Stimulated activated CD4-positive, alpha-beta T cell treated with anti-CD3 and anti-CD28 coated beads, Interleukin-15, amount 100 ng/mL, for 48 hours (primary cell): ENCODE data around the gene COG4.

ENCODE experiments used
- DNase-seq, 2 donors: peaks; one replicate each; pipeline ENCODE4 v3.0.0-alpha.2; 2020; ENCODE audit warnings: low read depth in 2 of 2

COG4 gene

DNA sequence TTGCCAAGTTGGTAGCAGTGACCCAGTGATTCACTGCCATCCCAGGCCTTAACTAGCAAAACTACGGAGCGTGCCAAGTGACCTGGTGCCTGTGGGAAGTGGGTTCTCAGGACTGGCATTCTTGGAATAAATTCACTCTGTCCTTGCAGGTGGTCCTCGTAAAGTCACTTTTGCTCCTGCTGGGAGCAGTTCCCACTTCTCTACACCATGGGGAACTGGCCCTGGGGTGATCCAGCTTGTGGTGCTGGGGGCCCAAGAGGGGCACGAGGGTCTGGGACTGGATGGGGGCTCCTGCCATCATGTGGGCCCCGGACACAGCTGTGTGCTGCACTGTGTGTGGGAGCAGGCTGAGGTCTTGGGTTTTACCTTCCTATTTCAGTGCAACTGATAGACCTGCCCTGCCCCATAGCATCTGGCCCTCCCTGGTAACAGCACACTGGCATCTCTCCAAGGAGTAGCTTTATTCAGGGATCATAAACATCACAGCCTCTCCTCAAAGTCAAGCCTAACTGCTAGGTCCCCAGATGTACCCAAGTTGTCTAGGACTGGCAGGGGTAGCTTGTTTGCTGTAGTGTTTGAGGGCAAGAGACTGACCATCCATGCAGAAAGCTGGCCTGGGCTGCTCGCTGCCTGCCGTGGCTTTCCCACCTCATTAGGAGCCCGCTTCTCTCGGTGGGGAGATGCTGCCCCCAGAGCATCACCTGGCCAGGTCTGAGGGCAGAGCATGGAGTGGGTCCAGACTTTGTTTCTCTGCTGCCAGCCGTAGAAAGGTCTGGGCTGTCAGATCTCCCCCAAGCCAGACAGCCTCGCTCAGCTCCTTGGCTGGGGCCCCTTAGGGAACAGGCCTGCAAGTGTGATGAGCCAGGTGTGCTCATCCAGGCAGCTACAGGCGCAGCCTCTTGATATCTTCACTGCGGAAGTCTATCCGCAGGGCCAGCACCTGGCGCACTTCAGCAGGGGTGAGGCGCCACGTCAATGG is 42.9 kb downstream of the COG4 start:
- no peak for DNase-seq

- no peak for DNase-seq
These were observed 44.4 kb downstream of the COG4 start for GRCh38 chr16:70478912-70479341.

DNA sequence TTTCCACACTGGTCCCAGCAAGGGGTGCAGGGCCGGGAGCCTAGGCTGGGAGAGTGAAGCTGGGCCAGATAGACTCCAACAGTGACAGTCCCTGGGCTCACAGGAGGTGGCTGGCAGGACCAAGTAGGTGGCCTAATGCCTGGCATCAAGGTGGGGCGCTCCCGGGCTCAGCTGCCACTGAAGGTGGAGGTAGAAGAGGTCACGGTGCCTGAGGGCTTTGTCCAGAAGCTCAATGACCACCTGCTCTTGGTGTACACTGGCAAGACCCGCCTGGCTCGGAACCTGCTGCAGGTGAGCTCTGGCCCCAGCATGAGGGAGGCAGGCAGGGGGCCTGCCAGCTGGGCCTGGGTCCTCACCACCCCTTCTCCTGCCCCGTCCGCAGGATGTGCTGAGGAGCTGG is 45.2 kb downstream of the COG4 start:
- no peak for DNase-seq

DNA sequence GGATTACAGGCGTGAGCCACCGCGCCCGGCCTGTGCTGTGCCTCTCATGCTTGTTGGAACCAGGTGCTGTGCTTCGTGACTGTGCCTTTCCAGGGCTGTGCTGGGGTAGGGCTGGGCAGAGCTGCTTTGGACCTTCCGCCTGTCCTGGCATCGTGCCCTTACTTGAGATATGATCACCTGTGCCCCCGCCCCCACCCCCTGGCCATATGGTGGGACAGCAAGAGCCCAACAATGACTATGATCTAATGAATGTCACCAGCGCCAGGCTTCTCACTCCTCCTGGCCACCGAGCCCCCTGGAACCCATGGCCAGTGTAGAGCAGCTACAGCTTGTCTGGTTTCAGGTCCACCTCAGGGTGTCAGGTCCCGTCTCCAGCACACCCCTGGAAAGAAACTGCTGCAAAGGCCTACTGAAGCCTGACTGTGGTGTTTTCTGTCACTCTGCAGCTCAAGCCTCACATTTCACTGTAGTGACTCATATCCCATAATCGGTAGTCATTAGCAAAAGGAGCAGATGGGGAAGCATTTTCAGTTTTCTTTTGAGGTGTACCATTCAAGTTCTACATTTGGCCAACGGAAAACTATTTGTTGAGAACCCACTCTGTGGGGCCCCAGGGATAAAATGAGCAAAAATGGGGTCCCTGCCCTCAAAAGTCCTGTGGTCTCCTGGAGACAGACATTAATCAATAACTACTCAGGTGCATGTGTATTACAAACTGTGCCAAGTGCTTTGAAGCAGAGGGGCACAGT is 46.9 kb downstream of the COG4 start:
- DNase-seq, result peak; percentile 30 to 55

DNA sequence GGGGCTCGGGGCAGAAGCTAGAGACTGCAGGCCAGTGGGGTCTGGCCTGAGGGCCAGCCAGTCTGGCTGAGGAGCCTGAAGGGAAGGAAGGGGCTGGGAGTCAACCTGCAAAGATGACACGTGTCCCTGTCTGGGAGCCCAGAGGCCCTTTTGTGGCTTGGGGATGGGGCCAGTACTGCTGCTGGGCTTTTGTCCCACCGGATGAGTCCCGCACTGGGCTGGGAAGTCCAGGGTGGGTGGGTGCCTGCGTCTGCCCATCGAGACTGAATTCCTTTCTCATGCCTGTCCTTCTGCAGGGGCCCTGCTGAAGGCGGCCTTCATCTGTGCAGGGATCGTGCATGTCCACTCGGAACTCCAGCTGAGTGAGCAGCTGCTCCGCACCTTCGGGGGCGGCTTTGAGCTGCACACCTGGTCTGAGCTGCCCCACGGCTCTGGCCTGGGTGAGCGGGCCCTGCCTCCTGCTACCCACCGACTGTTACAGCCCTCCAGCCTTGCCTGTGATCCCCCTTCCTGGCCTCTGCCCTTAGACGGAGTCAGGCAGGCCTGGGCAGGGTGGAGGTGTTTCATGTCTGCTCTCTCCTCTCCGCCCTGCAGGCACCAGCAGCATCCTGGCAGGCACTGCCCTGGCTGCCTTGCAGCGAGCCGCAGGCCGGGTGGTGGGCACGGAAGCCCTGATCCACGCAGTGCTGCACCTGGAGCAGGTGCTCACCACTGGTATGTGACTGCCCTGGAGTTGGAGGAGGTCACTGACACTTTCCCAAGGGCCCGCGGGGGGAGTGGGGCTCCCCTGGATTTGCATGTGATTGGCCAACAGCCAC is 48.1 kb downstream of the COG4 start:
- no peak for DNase-seq

DNA sequence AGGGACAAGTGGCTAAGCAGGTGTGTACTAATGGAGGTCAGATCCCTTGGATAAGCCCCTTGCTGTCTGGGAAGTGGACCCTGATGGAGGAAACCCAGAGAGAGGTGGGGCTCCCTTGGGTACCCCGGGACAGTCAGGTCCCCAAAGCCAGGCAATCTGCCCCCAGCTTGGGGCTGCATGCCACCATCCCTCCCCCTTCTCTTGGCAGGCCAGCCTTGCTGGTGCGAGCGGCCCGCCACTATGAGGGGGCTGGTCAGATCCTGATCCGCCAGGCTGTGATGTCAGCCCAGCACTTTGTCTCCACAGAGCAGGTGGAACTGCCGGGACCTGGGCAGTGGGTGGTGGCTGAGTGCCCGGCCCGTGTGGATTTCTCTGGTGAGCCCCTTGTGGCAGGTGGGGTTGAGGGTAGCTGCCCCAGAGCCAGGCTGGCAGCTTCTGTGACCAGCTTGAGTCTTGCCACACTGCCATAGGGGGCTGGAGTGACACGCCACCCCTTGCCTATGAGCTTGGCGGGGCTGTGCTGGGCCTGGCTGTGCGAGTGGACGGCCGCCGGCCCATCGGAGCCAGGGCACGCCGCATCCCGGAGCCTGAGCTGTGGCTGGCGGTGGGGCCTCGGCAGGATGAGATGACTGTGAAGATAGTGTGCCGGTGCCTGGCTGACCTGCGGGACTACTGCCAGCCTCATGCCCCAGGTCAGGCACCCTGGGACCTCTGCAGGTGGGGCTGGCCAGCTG is 48.9 kb downstream of the COG4 start:
- no peak for DNase-seq

DNA sequence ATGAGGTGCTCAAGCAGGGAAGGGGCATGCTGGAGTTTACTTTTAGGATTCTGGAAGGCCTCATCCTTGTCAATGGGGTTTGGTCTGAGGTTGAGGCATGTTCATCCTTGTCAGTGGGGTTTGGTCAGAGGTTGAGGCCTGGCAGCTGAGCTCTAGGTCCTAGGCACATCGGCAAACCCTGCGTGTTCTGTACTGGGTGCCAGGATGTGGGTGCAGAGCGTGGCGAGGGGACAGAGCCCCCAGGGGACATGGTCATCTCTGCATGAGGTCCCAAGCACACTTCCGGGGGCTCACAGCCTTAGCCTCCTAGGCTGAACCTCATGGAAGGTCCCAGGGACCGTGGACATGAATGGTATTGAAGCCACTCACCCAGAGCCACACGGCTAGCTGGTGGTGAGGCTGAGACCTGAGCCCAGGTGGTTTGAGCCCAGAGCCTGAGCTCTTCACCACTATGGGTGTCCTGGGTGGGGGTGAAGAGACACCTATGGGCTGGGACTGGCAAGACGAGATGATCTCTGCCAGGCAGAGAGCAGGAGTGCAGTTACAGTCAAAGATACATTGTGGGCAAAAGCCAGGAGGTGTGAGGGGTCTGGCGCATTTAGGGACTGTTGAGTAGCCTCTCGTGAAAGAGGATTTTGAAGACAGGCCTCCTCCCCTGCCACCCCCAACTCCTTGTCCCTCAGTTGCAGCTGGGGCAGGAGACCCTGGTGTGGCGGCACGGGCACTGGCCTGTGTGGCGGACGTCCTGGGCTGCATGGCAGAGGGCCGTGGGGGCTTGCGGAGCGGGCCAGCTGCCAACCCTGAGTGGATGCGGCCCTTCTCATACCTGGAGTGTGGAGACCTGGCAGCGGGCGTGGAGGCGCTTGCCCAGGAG is 49.7 kb downstream of the COG4 start:
- no peak for DNase-seq

DNA sequence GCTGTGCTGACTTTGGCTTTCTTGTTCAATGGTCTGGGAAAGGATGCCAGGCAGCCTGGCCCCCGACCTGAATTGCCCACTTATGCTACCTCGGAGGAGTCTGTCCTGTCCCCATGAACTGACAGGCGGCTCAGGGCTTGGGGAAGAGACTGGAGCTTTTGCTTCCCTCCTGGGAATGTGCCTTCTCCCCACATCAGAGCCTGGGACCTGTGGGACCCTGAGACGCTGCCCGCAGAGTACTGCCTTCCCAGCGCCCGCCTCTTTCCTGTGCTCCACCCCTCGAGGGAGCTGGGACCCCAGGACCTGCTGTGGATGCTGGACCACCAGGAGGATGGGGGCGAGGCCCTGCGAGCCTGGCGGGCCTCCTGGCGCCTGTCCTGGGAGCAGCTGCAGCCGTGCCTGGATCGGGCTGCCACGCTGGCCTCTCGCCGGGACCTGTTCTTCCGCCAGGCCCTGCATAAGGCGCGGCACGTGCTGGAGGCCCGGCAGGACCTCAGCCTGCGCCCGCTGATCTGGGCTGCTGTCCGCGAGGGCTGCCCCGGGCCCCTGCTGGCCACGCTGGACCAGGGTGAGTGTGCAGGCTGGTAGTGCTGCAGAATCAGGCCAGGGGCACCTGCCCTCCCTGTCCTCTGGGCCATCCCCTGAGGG is 50.4 kb downstream of the COG4 start:
- no peak for DNase-seq

- no peak for DNase-seq
These were observed 52.4 kb downstream of the COG4 start for GRCh38 chr16:70470927-70471341.

DNA sequence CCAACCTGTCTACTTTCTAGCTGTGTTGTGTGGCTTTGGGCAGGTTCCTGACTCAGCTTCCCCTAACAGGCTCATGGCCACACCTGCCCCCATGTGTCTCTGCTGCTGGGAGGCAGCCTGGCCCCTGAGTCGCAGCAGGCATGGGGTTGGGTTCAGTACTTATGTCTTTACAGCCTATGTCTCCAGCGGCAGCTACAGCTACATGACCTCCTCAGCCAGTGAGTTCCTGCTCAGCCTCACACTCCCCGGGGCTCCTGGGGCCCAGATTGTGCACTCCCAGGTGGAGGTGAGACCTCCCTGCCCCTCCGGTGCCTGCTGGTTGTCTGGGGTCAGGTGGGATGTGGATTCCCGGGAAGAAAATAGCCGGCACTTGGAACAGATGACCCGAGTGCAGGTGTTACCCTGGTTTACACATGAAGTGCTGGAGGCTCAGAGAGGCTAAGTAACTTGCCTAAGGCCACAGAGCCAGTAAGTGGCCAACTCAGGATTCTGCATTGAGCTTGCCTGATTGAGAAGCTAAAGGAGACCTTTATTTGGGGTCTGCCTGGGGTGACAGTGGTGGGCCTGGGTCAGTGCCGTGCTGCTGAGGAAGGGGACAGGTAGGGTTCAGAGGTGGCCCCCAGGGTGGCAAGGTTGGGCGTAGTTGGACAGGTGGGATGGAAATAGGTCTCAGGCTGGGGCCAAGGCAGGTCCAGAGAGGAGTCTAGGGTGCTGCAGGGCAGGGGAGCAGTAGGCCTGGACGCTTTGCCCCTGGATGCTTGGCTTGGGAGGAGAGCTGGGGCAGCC is 53.0 kb downstream of the COG4 start:
- DNase-seq, result no peak

GRCh38 chr16:70468776-70469525 is 54.4 kb downstream of the COG4 start:
- no peak for DNase-seq

GRCh38 chr16:70467608-70468007 is 55.7 kb downstream of the COG4 start:
- no peak for DNase-seq

DNA sequence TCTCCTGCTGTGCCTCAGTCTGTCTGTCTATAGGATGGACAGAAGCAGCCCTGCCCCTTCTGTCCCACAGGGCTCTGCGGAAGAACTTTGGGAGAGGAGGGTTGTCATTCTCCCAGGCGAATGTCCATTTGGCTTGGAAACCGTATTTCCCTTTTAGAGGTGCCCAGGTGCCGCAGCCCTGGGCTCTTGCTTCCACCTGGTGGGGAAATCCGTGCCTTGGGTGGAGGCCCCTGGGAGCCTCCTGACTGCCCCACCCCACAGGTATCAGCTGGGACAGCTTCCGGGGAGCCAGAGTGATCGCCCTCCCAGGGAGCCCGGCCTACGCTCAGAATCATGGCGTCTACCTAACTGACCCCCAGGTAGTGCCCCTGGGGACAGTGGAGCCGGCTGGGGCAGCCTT is 56.2 kb downstream of the COG4 start:
- no peak for DNase-seq

- no peak for DNase-seq
These were observed 56.6 kb downstream of the COG4 start for GRCh38 chr16:70466805-70467076.

GRCh38 chr16:70465999-70466804 is 57.2 kb downstream of the COG4 start:
- DNase-seq, result no peak

DNA sequence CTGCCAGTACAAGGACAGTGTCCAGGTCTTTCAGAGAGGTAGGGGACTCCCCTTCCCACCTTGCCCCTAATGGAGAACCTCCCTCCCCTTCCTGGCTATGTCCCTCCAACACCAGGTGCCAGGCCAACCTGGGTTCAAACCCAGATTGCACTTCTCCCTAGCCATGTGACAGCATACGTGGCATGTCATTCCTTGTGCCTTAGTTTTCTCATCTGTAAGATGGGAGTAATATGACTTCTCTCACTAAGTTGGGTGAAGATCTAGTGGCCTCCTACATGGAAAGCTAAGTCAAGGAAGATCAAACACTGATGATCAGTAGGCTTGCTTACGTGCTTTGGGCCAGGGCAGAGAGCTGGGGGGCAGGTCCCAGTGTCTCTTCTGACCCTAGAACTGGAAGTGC is 60.1 kb downstream of the COG4 start:
- DNase-seq, result no peak

DNA sequence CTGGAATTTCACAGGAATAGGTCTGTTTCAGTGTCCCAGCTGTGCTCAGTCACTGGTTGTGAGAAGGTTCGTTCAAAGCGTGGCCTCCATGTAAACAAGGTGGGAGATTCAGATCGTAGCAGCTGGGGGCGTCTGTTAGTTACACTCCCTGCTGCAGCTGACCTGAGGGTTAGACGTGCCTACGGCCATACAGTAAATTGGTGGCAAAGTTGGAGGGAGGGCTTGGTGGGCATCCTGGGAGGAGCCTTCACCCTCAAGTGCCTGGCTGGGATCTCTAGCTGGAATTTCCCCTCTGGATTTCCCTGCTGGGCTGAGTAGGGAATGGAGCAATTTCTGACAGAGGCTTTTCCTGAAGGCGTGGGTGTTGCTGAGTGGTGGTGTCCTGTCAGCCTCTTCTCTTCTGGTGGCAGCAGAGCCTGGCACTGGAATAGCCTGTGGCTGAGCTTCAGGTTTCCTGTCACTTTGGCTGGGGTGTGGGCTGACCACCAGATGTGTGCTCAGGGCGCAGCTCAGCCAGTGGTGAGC is 62.6 kb downstream of the COG4 start:
- DNase-seq, result no peak
